DLD1 (cell line): ENCODE data around the gene ADCY1.
"Not testable (repeated sequence)": the region's sequence is repeated elsewhere in the genome, so short reads cannot be mapped to it uniquely, and the experiment has no call there.

Source experiments
- in situ Hi-C: cut with HindIII; loops from 2 replicates; pipeline ENCODE4 v1.10.0; 2017; ENCODE audit warnings: low sequenced_read_pairs

ADCY1 gene

DNA sequence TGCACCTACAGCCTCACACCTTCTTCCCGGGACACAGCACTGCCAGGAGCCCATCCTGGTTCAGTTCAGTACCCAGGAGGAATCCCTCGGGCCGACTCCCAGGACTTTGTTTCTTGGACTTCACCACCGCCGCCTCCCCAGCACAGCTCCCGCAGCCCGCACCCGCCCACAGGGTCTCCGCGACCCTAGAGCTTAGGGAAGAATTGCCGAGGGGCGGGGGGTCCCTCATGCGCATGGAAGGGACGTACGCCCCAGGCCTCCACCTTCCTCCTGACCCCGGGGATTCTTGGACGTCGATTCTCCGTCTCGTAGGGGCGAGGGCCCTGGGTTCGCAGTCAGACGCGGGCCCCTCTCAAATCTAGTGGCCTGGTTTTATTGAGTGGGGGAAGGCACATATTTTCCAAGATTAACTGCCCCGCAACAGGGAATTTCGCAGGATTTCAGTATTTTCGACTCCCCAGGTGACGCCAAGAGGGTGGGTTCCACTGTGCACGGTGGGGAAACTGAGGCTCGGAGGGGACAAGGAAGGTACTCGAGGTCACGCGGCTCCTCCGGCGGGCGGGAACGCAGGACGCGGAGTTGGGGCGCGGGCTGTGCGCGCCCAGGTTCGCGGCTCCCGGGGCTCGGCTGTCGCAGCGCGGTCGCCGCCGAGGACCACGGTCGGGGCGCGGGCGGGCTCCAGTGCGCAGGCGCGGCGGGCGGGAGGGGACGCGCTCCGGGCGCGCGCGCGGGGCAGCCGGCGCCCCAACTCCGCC lies at the start of gene ADCY1:
Gene ADCY1, plus strand, starts transcription at position 708 of the 755 bp plus-strand sequence. CDS start 176 bp downstream, outside the sequence.
- in situ Hi-C loops, result no loop called here

DNA sequence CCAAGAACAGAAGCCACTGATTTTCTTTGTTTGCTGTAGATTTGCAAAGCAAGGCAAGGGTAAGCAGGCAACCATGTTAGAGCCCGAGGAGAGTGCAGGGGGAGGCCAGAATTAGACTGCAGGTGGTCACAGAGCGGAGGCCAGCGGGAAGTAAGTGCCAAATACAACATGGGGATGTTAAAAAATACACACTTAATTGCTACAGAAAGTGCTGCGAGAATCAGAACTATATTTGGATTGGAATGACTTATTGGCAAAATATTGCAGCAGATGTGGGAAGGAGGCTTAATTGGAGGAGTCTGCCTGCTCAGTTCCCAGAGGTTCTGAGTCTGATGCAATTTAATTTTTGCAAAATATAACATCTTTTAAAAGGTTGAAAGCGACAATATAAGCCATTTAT lies 49.7 kb upstream of the ADCY1 start:
- in situ Hi-C loops, result no loop called here

DNA sequence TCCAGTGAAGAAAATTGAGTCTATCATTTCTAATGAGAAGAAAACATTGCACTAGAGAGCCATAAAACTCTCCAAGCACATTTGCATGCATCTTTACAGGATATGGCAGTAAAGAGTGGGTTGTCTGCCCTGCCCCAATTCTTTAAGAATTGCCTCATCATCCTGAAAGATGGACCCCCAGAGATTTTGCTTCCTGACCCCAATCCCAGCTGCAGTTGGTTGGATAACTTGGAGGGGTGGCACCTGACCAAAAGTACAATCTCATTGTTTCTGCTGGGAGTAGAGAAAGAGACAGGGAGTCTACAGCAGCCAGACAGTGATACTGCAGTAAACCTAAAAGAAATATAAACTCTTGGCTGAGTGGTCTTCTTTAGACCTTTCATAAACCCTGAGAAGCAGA lies 49.1 kb upstream of the ADCY1 start:
- in situ Hi-C loops, result no loop called here

DNA sequence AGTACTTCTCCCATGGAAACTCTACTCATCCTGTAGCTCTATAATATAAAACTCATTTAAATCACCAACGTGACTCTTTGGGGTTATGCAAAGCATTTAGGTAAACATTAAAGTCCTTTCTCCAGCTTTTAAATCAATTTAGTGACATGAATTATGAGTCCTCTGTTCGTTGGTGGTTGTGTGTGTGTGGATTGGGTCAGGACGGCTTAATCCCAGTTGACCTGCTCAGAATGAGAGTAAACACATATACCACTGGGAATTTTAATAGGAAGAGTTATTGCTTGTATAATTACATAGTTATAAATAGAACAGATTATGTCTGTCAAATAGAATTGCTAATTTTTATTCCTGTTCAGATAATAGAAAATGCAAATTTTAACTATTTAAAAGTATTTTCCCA lies 30.7 kb upstream of the ADCY1 start:
- in situ Hi-C loops, result no loop called here

DNA sequence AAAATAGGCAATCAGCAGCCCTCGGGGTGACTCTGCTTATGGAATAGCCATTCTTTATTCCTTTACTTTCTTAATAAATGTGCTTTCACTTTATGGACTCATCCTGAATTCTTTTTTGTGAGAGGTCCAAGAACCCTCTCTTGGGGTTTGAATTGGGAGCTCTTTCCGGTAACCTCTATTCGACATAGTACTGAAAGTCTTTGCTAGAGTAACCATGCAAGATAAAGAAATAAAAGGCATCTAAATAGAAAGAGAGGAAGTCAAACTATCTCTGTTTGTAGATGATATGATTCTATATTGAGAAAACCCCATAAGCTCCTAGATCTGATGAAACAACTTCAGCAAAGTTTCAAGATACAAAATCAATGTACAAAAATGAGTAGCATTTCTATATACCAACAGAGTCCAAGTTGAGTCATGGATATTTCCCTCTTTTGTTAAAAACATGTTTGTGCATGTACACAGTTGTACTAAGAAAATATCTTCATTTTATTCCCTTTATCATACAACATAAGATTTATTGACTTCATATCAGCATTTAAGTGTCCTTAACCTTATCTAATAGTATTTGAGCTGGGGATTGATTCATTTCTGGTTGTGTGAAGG lies 29.0 kb upstream of the ADCY1 start:
- in situ Hi-C loops, result not testable (repeated sequence)

DNA sequence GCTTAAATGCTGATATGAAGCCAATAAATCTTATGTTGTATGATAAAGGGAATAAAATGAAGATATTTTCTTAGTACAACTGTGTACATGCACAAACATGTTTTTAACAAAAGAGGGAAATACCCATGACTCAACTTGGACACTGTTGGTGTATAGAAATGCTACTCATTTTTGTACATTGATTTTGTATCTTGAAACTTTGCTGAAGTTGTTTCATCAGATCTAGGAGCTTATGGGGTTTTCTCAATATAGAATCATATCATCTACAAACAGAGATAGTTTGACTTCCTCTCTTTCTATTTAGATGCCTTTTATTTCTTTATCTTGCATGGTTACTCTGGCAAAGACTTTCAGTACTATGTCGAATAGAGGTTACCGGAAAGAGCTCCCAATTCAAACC lies 25.3 kb upstream of the ADCY1 start:
- in situ Hi-C loops, result not testable (repeated sequence)

DNA sequence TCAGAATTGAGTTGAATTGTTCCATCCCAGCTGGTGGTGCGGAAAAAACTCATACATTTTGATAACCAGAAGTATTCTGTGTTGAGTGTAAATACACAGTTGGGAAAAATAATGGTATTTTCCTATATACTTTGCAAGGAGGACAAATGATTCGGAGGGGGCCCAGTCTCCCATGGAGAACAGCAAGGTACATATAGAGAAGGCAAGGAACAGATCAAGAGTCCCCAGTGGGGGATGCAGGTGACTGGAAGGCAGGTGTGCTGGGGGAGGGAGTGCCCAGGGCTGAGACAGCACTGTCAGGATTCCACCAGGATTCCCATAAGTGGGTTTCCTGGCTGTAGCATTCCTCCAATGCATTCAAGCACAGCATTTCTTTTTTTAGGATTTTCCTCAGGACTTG lies 10.8 kb upstream of the ADCY1 start:
- in situ Hi-C loops, result no loop called here

DNA sequence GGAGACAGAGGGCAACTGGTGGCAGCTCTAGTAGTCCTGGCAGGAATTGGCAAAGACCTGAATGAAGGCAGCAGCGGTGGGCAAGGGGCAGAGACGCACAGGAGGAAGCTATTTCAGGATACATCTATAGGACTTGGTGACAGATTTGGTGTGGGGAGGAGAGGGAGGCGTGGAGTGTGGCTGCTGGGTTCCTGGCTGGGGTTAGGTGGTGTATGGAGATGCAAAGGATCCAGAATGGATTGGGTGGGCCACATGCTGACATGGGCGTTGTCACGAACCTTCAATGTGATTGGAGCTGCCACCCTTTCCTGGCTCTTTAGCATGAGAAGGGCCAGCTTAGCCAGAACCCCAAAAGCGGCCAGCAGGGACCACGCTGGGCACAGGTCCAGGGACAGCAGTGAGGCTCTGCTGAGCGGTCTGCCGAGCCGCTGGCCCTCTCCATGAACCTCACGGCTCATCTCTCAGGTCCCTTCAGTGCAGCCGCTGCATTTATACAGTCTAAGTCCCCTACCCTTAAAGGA lies 10.2 kb upstream of the ADCY1 start:
- in situ Hi-C loops, result no loop called here

DNA sequence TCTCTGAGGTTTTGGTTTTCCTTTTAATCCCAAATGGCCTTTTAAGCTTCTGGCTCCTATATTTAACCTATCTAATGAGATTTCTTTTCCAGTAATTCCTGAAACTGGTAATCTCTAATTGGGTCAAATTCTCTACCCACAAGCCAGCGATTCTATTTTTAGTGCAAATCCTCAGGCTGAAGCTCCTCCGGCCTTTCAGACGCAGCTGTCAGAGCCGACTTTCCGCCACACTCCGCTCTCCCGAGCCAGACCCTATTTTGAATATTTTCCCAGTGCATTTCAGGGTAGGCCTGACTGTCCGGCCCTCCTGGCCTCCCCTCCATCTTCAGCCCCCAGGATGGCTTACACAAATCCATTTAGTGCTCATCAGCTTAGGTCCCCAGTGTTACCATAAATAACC lies 9.7 kb upstream of the ADCY1 start:
- in situ Hi-C loops, result no loop called here

DNA sequence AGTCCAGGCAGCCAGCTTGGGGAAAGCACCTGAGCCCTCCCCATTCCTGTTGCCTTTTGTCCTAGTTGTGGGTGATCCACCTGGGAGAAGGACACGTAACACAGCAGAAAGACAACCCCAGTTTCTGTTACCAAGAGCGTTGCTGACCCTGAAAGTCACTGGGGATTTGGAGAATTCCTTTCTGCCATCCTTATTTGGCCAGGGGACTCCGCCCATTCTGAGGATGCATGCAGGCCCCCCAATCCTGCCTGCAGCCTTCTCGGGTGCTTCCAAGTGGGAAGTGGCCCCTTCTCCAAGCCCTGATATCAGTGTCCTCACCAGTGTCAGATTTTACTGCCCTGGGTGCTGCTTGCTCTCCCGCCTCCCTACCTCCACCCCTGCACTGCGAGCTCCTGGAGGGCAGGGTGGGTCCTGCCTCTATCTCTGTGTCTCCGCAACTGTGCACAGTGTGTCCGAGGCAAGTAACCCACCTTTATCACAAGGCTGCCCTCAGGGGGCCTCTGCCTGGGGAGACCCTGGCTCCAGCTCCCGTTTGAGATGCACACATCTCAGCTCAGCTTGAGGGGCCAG lies 9.2 kb upstream of the ADCY1 start:
- in situ Hi-C loops, result no loop called here

DNA sequence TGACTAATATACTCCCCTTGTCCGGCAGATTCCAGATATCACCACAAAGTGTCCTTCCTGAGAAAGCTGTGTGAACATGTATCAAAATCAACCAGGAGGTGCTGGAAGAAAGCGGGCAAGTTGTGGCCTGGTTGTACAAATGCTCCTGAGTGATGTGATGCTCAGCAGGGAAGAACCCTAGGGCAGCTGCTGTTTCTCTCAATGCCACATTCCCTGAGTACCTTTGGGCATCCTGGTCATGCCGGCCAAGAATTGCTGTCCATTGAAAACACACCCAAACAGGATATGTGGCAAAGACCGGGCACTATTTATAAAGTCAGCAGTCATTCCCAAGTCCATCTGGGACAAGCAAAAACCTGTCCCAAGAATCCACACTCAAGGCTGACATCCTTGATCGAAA lies 7.8 kb upstream of the ADCY1 start:
- in situ Hi-C loops, result no loop called here

DNA sequence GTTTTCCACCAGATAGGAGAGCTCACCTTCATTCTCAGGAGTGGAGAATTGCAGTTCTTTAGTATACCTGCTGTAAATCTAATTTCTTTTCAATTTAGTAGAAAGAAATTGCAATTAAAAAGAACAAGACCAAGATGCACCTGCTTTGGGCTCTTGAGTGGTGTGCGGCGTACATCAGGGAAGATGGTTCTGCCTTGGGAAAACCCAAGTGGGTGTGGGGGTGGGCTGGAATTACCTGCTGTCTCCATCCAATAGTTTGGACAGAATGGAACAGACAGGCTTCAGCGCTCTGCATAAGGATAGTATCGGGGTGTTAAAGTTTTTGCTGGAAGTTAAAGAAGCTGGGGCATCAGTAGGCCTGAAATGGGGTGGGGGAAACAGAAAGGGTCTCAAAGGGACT lies 7.2 kb upstream of the ADCY1 start:
- in situ Hi-C loops, result no loop called here

DNA sequence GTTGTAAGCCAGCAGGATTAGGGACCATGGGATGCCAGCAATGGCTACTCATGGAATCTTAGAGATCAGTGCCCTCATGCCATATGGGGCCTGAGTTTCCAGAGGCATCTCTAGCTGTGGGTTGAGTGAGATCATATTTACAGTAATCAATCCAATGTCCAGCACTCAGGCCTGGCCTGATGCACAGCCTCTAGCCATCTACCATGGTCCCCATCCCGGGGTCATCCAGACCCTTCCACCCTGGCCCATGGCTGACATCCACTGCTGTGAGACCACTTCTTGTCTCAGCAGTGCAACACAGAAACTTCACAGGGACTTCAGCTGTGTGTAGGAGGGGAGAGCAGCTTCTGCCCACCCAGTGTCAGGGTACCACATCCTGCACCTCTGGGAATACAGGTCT lies 6.5 kb upstream of the ADCY1 start:
- in situ Hi-C loops, result no loop called here

DNA sequence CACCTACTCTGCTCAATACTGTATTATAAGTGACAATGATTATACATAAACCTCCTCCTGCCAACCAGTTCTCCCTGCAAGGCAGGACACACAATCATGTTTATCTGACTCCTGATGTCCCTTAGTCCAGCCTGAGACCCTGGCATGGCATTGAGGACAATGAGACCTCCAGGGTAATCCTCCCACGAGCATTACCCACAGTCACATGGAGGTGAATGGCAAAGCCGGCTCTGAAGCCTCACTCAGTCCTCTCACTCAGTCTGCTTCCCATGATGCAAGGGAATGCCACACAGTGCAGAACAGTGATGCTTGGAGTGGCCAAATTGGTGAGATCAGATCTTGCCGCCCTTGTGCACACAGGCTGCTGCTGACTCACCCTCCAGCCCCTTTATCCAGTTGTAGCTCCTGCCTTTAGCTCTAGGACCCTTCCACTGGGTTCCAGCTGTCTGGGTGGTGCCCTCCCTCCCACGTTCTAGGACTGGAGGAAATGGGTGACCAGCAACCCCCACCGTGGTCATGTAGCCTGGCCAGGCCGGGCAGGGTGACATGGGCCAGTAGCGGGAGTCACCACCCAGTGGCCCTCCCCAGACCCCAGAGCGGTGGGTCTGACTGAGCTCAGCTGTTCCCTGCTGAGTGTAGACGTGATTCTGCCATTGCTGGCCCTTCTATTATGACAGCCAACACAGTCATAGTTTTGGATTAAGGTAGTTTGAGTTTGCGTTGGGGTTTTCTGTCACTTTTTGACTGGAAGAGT lies 5.5 kb upstream of the ADCY1 start:
- in situ Hi-C loops, result no loop called here

DNA sequence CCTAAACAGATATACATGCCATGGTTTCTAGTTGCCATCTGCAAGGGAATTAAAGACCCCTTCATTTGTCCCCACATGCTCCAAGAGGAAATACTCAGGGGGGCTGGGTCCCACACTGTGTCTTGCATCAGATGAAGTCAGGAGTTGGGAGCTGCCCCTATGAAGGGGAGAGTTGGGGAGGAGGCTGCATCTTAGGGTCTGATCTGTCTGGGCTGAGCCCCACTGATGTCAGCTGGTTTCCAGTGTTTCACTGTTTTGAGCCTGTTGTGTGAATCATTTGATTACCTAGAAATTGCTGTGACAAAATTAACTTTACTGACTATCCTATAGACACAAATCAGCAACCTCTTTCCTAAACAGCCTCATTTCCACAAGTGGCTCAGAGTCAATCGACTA lies 4.9 kb upstream of the ADCY1 start:
- in situ Hi-C loops, result no loop called here

DNA sequence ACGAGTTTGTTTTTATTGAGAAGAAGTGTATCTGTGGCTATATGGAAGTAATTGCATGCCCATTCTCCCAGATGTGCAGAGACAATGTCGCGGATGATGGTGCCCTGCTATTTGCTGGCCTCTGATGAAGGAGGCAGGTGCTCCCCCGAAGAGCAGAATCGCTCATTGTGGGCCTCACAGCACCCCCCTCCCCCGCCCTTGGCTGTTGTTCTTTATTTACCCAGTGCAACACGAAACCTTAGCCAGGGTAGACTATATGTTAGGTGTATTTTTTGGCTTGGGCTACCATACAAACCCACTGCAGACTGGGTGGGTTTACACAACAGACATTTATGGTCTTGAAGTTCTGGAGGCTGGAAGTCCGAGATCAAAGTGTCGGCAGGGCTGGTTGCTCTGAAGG lies 3.4 kb upstream of the ADCY1 start:
- in situ Hi-C loops, result no loop called here

DNA sequence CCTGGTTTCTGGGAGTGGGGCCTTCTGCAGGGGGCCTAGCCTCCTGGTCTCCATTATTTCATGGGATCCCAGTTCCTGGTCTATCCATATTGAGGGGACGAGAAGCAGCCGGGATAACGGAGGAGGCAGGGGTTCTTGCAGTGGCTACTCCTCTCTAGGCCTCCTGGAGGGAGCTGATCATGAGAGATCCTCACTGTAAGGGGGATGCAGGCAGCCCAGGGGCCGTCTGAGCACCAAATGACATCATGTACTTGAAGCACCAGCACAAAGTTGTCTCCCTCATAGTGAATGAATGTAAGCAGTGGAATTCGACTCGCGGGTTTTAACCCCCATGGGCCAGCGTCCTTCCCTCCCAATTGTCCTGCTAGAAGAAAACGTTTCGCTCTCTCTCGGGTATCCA lies 964 bp upstream of the ADCY1 start:
- in situ Hi-C loops, result no loop called here

DNA sequence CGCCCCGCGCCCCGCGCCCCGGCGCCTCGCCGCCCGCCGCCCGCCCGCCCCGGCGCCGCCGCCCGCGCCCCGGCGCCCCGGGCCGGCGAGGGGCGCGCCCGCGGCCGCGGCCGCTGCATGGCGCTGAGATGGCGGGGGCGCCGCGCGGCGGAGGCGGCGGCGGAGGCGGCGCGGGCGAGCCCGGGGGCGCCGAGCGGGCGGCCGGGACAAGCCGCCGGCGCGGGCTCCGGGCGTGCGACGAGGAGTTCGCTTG lies 174 bp downstream of the ADCY1 start:
- in situ Hi-C loops, result no loop called here

DNA sequence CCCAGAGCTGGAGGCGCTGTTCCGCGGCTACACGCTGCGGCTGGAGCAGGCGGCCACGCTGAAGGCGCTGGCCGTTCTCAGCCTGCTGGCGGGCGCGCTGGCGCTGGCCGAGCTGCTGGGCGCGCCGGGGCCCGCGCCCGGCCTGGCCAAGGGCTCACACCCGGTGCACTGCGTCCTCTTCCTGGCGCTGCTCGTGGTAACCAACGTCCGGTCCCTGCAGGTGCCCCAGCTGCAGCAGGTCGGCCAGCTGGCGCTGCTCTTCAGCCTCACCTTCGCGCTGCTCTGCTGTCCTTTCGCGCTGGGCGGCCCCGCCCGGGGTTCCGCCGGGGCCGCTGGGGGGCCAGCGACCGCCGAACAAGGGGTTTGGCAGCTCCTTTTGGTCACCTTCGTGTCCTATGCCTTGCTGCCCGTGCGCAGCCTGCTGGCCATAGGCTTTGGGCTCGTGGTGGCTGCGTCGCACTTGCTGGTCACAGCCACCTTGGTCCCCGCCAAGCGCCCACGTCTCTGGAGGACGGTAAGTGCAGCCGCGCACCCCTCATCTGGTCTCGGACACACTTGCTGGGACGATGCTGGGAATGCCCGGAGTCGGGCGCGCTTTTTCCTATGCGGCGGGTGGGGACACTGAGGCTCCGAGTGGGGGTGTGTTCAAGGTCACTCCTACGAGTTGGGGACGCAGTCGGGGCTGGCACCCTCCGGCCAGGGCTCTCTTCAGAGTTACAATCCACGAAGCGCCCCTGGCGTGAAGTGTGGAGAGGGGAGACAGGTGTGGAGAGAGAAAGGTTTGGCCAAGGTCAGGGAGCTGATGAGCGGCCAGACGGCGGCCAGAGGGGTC lies 717 bp downstream of the ADCY1 start:
- in situ Hi-C loops, result no loop called here

DNA sequence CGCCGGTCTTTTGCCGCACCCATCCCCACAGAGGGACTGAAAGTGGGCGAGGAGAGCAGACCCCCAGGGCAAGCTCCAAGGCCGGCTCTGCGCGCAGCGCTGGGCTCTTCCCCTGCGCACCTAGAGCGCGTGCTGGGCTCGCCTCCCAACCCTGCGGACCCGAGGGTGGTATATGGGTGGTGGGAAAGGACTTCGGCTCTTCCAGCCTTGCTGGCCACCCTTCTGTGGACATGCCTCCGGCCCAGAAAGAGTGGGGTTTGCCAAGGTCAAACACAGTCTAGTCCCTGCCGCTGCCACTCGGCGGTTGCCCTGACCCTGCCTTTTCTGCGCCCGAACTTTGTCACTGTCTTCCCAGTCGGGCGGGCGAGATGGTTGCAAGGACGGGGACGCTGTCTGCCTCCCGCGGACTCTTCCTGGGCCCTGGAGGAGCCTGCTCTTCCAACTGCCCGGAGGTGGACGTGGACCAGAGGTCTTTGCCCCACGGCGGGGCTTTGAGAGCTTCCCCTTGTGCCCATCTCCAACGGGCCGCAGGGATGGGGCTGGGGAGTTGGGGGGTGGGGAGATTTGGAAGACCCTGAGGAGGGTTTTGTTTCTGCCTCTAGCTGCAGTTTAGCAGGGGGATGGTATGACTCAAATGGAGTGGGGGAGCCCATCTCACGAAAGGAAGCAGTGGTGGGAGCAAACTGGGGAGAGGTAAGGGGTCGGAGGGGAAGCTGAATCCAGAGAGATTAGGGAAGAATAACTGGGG lies 1.5 kb downstream of the ADCY1 start:
- in situ Hi-C loops, result no loop called here
